ENCODE measurements around the gene FHL2.

The FHL2 gene

GRCh38 chr2:105337122-105338019 lies 61.5 kb downstream of the FHL2 start, which contains the start of gene C2orf49:
Gene C2orf49, plus strand, starts transcription at chr2:105337540. Its CDS starts 48 bp downstream, at chr2:105337588.
- DNase-seq (ENCODE audit: extremely low read depth, low read depth) = peak; percentile 59
- peak within 1 kb of the TSS; percentile 88 for H3K4me3 ChIP-seq (replicated peaks; ENCODE audit: low read depth, low read length)
- TF ChIP-seq, protein P1, sequence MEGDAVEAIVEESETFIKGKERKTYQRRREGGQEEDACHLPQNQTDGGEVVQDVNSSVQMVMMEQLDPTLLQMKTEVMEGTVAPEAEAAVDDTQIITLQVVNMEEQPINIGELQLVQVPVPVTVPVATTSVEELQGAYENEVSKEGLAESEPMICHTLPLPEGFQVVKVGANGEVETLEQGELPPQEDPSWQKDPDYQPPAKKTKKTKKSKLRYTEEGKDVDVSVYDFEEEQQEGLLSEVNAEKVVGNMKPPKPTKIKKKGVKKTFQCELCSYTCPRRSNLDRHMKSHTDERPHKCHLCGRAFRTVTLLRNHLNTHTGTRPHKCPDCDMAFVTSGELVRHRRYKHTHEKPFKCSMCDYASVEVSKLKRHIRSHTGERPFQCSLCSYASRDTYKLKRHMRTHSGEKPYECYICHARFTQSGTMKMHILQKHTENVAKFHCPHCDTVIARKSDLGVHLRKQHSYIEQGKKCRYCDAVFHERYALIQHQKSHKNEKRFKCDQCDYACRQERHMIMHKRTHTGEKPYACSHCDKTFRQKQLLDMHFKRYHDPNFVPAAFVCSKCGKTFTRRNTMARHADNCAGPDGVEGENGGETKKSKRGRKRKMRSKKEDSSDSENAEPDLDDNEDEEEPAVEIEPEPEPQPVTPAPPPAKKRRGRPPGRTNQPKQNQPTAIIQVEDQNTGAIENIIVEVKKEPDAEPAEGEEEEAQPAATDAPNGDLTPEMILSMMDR (IDR thresholded peaks at IDR 0.05; ENCODE audit: low read depth, low read length, missing control alignments) = no peak

DNA sequence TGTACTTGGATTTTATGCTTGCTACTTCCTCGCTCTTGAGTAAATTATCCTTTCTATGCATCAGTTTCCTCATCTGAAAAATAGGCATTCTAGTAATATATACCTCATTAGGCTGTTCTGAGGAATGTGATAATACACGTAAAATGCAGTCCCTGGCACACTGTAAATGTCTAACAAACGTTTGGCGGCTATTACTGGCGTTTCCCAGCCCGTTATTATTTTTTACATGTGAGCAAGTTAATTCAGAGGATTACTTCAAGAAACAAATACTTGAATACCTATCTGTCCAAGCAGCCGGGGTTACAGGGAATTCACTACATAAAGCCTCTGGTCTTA lies 62.1 kb downstream of the FHL2 start:
- peak overlapping the region; percentile 88 for H3K4me3 ChIP-seq (replicated peaks; ENCODE audit: low read depth, low read length)
- TF ChIP-seq, protein P1 (IDR thresholded peaks at IDR 0.05; ENCODE audit: low read depth, low read length, missing control alignments) = no peak

DNA sequence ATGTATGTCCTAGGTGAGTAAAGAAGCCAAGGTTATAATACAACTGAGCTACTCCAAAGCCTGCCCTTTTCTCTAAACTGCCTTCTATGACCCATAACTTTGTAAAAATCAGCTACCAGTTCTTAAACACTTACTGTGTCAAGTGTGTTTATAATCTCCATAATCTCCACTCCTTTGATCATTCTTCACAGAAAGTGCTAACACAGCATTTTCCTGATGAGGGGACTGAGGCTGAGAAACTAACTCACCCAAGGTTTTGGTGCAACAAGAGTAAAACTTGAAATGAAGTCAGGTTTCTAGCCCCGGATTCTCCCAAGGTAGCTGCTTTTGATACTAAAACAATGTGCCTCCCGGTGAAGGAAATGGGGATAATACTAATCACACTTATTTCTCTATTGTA lies 63.4 kb downstream of the FHL2 start:
- H3K4me3 ChIP-seq (replicated peaks; ENCODE audit: low read depth, low read length) = no peak overlapping the region
- TF ChIP-seq, protein P1 (IDR thresholded peaks at IDR 0.05; ENCODE audit: low read depth, low read length, missing control alignments) = no peak
- DNase-seq (ENCODE audit: extremely low read depth, low read depth) = no peak

More for the DNA sequence above, 62.1 kb downstream of the FHL2 start:
- DNase-seq (ENCODE audit: extremely low read depth, low read depth) = no peak

DNA sequence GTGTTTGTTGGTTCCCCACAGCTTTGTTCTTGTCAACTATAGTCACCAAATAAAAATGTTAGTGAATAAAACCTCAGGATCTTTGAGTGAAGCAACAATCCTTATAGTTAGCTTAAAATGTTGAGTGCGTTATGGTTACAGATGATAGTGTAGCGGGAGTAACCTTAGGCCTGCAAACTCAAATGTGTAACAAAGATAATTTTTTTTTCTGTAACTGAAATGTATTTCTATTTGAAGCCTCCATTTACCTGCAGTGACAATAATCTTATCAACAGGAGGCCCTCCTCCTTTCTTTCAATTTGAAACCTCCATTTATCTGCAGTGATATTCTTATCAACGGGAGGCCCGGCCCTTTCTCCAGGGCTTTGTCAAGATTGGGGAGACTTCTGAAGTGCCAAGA lies 64.6 kb downstream of the FHL2 start:
- no peak for DNase-seq (ENCODE audit: extremely low read depth, low read depth)
- TF ChIP-seq, protein P1 (IDR thresholded peaks at IDR 0.05; ENCODE audit: low read depth, low read length, missing control alignments) = no peak
- H3K4me3 ChIP-seq (replicated peaks; ENCODE audit: low read depth, low read length) = no peak overlapping the region

GRCh38 chr2:105330681-105331375 lies 68.0 kb downstream of the FHL2 start:
- H3K4me3 ChIP-seq (replicated peaks; ENCODE audit: low read depth, low read length) = no peak overlapping the region
- TF ChIP-seq, protein P1 (IDR thresholded peaks at IDR 0.05; ENCODE audit: low read depth, low read length, missing control alignments) = no peak
- no peak for DNase-seq (ENCODE audit: extremely low read depth, low read depth)

GRCh38 chr2:105329561-105330495 lies 69.0 kb downstream of the FHL2 start, which contains the start of gene TGFBRAP1:
Gene TGFBRAP1, minus strand, starts transcription at chr2:105329735. Its CDS starts 21,434 bp downstream, at chr2:105308301.
- H3K4me3 ChIP-seq (replicated peaks; ENCODE audit: low read depth, low read length) = peak within 1 kb of the TSS; percentile 72
- no peak for DNase-seq (ENCODE audit: extremely low read depth, low read depth)
- TF ChIP-seq, protein P1 (IDR thresholded peaks at IDR 0.05; ENCODE audit: low read depth, low read length, missing control alignments) = no peak
